M059J (cell line): Measurements from ENCODE around the gene SMIM14. TPM values are rescaled to one million over a fixed set of nuclear protein-coding genes. Genes with fewer than 3 reads are reported as not detected.

Experiments used
- DNase-seq: peaks from one replicate; pipeline ENCODE4 v3.0.0-alpha.2; 2012; ENCODE audit warnings: low read depth
- total RNA-seq: library from RNA; depleted of rRNA; stranded (reverse); fragments of >200 nt; shearing (Covaris generic); gene quantifications from 2 replicates; pipeline ENCODE4 v1.2.3, GENCODE V29; 2014

The SMIM14 gene
- total RNA-seq, 1 experiment from 2014 or later: 38.5 TPM

GRCh38 chr4:39597695-39598381, 40.8 kb downstream of the SMIM14 start:
- no peak for DNase-seq

- no peak for DNase-seq
Measured at GRCh38 chr4:39596971-39597370, 41.7 kb downstream of the SMIM14 start.

GRCh38 chr4:39591290-39591689, 47.4 kb downstream of the SMIM14 start:
- DNase-seq: peak; percentile 34

GRCh38 chr4:39587881-39588280, 50.8 kb downstream of the SMIM14 start:
- peak; percentile 5 for DNase-seq

- DNase-seq: no peak
Measured at GRCh38 chr4:39574946-39575345, 63.7 kb downstream of the SMIM14 start.

- no peak for DNase-seq
Measured at GRCh38 chr4:39571504-39571903, 67.2 kb downstream of the SMIM14 start.

- DNase-seq: peak; percentile 6
Measured at GRCh38 chr4:39571054-39571453, 67.6 kb downstream of the SMIM14 start.

GRCh38 chr4:39569209-39569608, 69.5 kb downstream of the SMIM14 start:
- no peak for DNase-seq

- DNase-seq: peak; percentile 14
Measured at GRCh38 chr4:39568805-39569204, 69.9 kb downstream of the SMIM14 start.

- DNase-seq: peak; percentile 92
Measured at GRCh38 chr4:39565878-39566600, 72.6 kb downstream of the SMIM14 start.

GRCh38 chr4:39563346-39563847, 75.3 kb downstream of the SMIM14 start:
- DNase-seq: no peak

- DNase-seq: no peak
Measured at GRCh38 chr4:39562792-39563191, 75.9 kb downstream of the SMIM14 start.

GRCh38 chr4:39559626-39560025, 79.0 kb downstream of the SMIM14 start:
- DNase-seq: no peak

- no peak for DNase-seq
Measured at GRCh38 chr4:39555472-39555871, 83.2 kb downstream of the SMIM14 start.

GRCh38 chr4:39548425-39549067, 90.1 kb downstream of the SMIM14 start:
- peak; percentile 44 for DNase-seq

GRCh38 chr4:39544580-39545315, 93.9 kb downstream of the SMIM14 start:
- peak; percentile 70 for DNase-seq

GRCh38 chr4:39544080-39544479, 94.6 kb downstream of the SMIM14 start:
- peak; percentile 32 for DNase-seq

- no peak for DNase-seq
Measured at GRCh38 chr4:39543034-39543433, 95.6 kb downstream of the SMIM14 start.

- DNase-seq: no peak
Measured at GRCh38 chr4:39542611-39543012, 96.1 kb downstream of the SMIM14 start.

- DNase-seq: no peak
Measured at GRCh38 chr4:39541987-39542610, 96.6 kb downstream of the SMIM14 start.

GRCh38 chr4:39539089-39539611, 99.5 kb downstream of the SMIM14 start:
- peak; percentile 28 for DNase-seq
